HCT116 (cell line): ENCODE measurements around the gene SNCAIP. TPM values are rescaled to one million over a fixed set of nuclear protein-coding genes. Genes with fewer than 3 reads are reported as not detected.
A peak's percentile ranks its signal among the peaks of the same experiment; 100 is the strongest.

ENCODE experiments used
- ATAC-seq: fragments of 200-7000 bp; cut with Tn5 transposase; 2 replicates; pipeline ENCODE4 v1.9.1; 2020; ENCODE audit warnings: mild to moderate bottlenecking, moderate library complexity
- BruUV-seq: library from RNA; stranded (reverse); fragments of 400-500 nt; replicated peaks from 2 replicates; lab custom pipeline; 2021; lab: Mats Ljungman, UMichigan
- CTCF ChIA-PET: fragments of 300-600 bp; sonication (Branson Sonifier 250); formaldehyde crosslinking; loops from one replicate; lab custom pipeline; 2021; ENCODE audit warnings: antibody characterized with exemption; lab: Charles Lee
- POLR2A ChIA-PET: fragments of 300-600, 350-600 bp; sonication (Branson Sonifier 250); formaldehyde crosslinking; loops from one replicate; lab custom pipeline; 2021; ENCODE audit warnings: antibody characterized with exemption; lab: Charles Lee
- RAD21 ChIA-PET, 2 experiments: fragments of 300-600 bp; sonication (Branson Sonifier 250); formaldehyde crosslinking; loops; one replicate each; lab custom pipeline; 2023; ENCODE audit warnings: low total read pairs in 2 of 2; ENCODE audit not compliant: uncharacterized antibody in 2 of 2, unreplicated experiment in 2 of 2, low non-redundant PET in 1 of 2; lab: Charles Lee
- DNase-seq: peaks from one replicate; pipeline ENCODE4 v3.0.0-alpha.2; 2010; ENCODE audit warnings: low read depth, low spot score
- H2AFZ ChIP-seq: fragments of 200-600 bp; shearing (Covaris generic), sonication (generic); 2 replicates; pipeline ENCODE4 v1.6.1; 2017; ENCODE audit warnings: low read depth, mixed run types, mixed read lengths, antibody characterized with exemption, low read length; ENCODE audit not compliant: poor library complexity, severe bottlenecking
- H3K27ac ChIP-seq: 2 replicates; pipeline ENCODE4 v1.5.1; 2012; ENCODE audit warnings: low read depth, low read length
- H3K27me3 ChIP-seq: fragments of 200-600 bp; sonication (generic); 2 replicates; pipeline ENCODE4 v1.6.1; 2016; ENCODE audit warnings: mixed run types, low read length, mixed read lengths; ENCODE audit not compliant: insufficient read depth
- H3K36me3 ChIP-seq, 2 experiments: fragments of 200-500 bp in 1 of 2; fragments of 200-600 bp in 1 of 2; sonication (Bioruptor generic) in 1 of 2; sonication (generic) in 1 of 2; 2 replicates each; pipeline versions ENCODE4 v1.5.1 to v1.6.1; 2014 to 2016; ENCODE audit warnings: low read length in 2 of 2, inconsistent platforms in 1 of 2, mixed read lengths in 1 of 2, mixed run types in 1 of 2; ENCODE audit not compliant: insufficient read depth in 2 of 2, control insufficient read depth in 1 of 2
- H3K4me1 ChIP-seq, 2 experiments: fragments of 200-600 bp in 1 of 2; sonication (generic) in 1 of 2; 2 replicates each; pipeline versions ENCODE4 v1.5.1 to v1.6.1; 2012 to 2017; ENCODE audit warnings: low read length in 2 of 2, inconsistent platforms in 1 of 2, mild to moderate bottlenecking in 1 of 2, mixed read lengths in 1 of 2, mixed run types in 1 of 2, moderate library complexity in 1 of 2; ENCODE audit not compliant: insufficient read depth in 2 of 2, control insufficient read depth in 1 of 2
- H3K4me2 ChIP-seq: fragments of 200-600 bp; sonication (generic); 2 replicates; pipeline ENCODE4 v1.6.1; 2017; ENCODE audit warnings: mixed run types, low read length, mixed read lengths
- H3K4me3 ChIP-seq, 2 experiments: fragments of 200-600 bp in 1 of 2; sonication (generic) in 1 of 2; replicated peaks in 1 of 2; 2 replicates each; pipeline ENCODE4 v1.5.1; 2011 to 2016; ENCODE audit warnings: low read length in 2 of 2, control low read depth in 1 of 2, low read depth in 1 of 2, mild to moderate bottlenecking in 1 of 2, mixed read lengths in 1 of 2, mixed run types in 1 of 2
- H3K79me2 ChIP-seq: fragments of 200-600 bp; sonication (generic); 2 replicates; pipeline ENCODE4 v1.6.1; 2017; ENCODE audit warnings: mild to moderate bottlenecking, mixed run types, low read length, moderate library complexity, mixed read lengths; ENCODE audit not compliant: insufficient read depth
- H3K9ac ChIP-seq: fragments of 200-600 bp; sonication (generic); 2 replicates; pipeline ENCODE4 v1.6.1; 2016; ENCODE audit warnings: low read length, mixed read lengths
- H3K9me2 ChIP-seq: fragments of 200-600 bp; sonication (generic), shearing (Covaris generic); 2 replicates; pipeline ENCODE4 v1.6.1; 2017; ENCODE audit warnings: mixed run types, mild to moderate bottlenecking, moderate library complexity; ENCODE audit not compliant: insufficient read depth
- H3K9me3 ChIP-seq, 2 experiments: fragments of 200-500 bp in 1 of 2; fragments of 200-600 bp in 1 of 2; sonication (Bioruptor generic) in 1 of 2; sonication (generic) in 1 of 2; 2 replicates each; pipeline ENCODE4 v1.6.1; 2014 to 2017; ENCODE audit warnings: low read length in 2 of 2, mixed read lengths in 2 of 2, inconsistent platforms in 1 of 2, low read depth in 1 of 2, mild to moderate bottlenecking in 1 of 2, mixed run types in 1 of 2, moderate library complexity in 1 of 2; ENCODE audit not compliant: control insufficient read depth in 1 of 2, insufficient read depth in 1 of 2
- H4K20me1 ChIP-seq: fragments of 200-600 bp; sonication (generic), shearing (Covaris generic); 2 replicates; pipeline ENCODE4 v1.6.1; 2017; ENCODE audit warnings: mixed run types, mild to moderate bottlenecking, moderate library complexity; ENCODE audit not compliant: insufficient read depth
- CBX3 ChIP-seq: IDR thresholded peaks from 2 replicates; pipeline ENCODE4 v1.6.1; 2012; ENCODE audit warnings: low read depth
- EGR1 ChIP-seq: IDR thresholded peaks from 2 replicates; pipeline ENCODE4 v1.6.1; 2012; ENCODE audit warnings: low read depth
- ELF1 ChIP-seq: IDR thresholded peaks from 2 replicates; pipeline ENCODE4 v1.6.1; 2012; ENCODE audit warnings: low read depth, borderline replicate concordance
- EZH2phosphoT487 ChIP-seq: fragments of 200-600 bp; IDR thresholded peaks from 2 replicates; pipeline ENCODE4 v1.6.1; 2018; ENCODE audit warnings: antibody characterized with exemption, borderline replicate concordance
- JUND ChIP-seq: IDR thresholded peaks from 2 replicates; pipeline ENCODE4 v1.6.1; 2012
- RAD21 ChIP-seq: IDR thresholded peaks from 2 replicates; pipeline ENCODE4 v1.6.1; 2012; ENCODE audit warnings: low read depth, mild to moderate bottlenecking
- SRF ChIP-seq: IDR thresholded peaks from 2 replicates; pipeline ENCODE4 v1.6.1; 2012; ENCODE audit warnings: low read depth
- YY1 ChIP-seq: IDR thresholded peaks from 2 replicates; pipeline ENCODE4 v1.6.1; 2011; ENCODE audit warnings: low read length, low read depth, moderate library complexity, mild to moderate bottlenecking; ENCODE audit not compliant: insufficient replicate concordance; ENCODE audit errors: extremely low read depth
- ZFX ChIP-seq: fragments of 450-650 bp; IDR thresholded peaks from 2 replicates; pipeline ENCODE4 v1.6.1; 2017
- intact Hi-C: fragments of 100-400 bp; cut with micrococcal nuclease; formaldehyde crosslinking; loops from 2 replicates; pipeline ENCODE4 v1.10.0; 2022
- total RNA-seq: library from RNA; stranded (reverse); gene quantifications from one replicate; pipeline ENCODE4 v1.2.1, GENCODE V29; 2021; ENCODE audit not compliant: unreplicated experiment
- TF ChIP-seq, protein P1 (sequence below), 3 experiments: fragments of 200-600 bp in 1 of 3; sonication (generic) in 1 of 3; IDR thresholded peaks in 2 of 3; conservative IDR thresholded peaks in 1 of 3; 2 replicates each; pipeline ENCODE4 v1.5.1; 2012 to 2017; ENCODE audit warnings: low read depth in 2 of 3, low read length in 2 of 3, antibody characterized with exemption in 1 of 3, borderline replicate concordance in 1 of 3, control low read depth in 1 of 3, mild to moderate bottlenecking in 1 of 3, mixed read lengths in 1 of 3, mixed run types in 1 of 3, moderate library complexity in 1 of 3; ENCODE audit not compliant: insufficient read depth in 1 of 3

SNCAIP gene
- total RNA-seq, 1 experiment from 2014 or later = not detected

DNA sequence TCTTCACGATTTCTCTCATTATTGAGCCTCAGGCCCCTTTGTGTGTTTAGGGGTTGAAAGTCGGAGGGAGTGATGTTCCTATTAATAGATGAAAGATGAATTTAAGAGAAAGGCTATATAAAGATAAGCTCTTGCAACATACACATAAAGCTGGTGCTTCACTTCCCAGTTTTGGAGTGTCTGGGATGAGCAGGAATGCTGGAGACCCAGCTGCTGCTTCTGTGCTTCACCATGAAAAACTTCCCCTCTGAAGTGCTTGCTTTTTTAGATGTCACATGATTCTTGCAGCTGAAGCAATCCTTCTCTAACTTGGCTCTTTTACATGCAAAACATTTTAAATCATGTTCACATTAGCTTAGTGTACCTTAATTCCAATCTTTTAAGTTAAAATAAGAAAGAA is 19.7 kb upstream of the SNCAIP start:
- Histone ChIP-seq H3K27me3 (no peaks in the 10 kb centered on the region), H3K9ac (no peak overlapping the region), H3K9me2 (no peaks in the 10 kb centered on the region), H3K79me2 (no peaks in the 10 kb centered on the region), H2AFZ (no peak overlapping the region), H4K20me1 (no peaks in the 10 kb centered on the region), H3K4me2 (no peak overlapping the region), H3K4me1 (no peaks in the 10 kb centered on the region), H3K36me3 (no peaks in the 10 kb centered on the region), H3K9me3 (no peaks in the 10 kb centered on the region), H3K27ac (no peak overlapping the region), H3K4me3 (no peak overlapping the region)
- intact Hi-C loops = no loop called here
- no peak for TF ChIP-seq YY1
- TF ChIP-seq CBX3 = no peak
- TF ChIP-seq EGR1 = no peak
- no peak for TF ChIP-seq JUND
- no peak for TF ChIP-seq EZH2phosphoT487
- TF ChIP-seq ZFX = no peak
- no peak for TF ChIP-seq SRF
- CTCF ChIA-PET = no interaction called here
- RAD21 ChIA-PET = no interaction called here
- POLR2A ChIA-PET = no interaction called here
- BruUV-seq = no TSS peak
- ATAC-seq (no peak), DNase-seq (no peak)

DNA sequence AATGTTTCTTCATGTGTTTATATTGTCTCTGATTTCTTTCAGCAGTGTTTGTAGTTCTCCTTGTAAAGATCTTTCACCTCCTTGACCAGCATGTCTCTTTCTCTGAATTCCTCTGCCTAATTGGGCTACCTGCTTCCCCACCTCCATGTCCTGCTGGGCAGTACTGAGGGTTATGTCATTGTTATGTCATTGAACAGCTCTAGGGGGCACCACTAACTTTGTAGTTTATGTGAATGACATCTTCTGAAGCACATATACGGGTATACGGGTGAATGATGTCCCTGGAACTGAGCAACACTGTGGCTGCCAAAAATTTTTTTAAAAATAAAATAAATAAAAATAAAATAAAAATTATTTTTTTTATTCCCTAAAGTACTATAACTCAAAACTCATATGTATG is 16.9 kb upstream of the SNCAIP start:
- DNase-seq = peak; percentile 18
- Histone ChIP-seq H3K9ac (no peak overlapping the region), H3K9me3 (no peaks in the 10 kb centered on the region), H3K4me1 (no peaks in the 10 kb centered on the region), H3K36me3 (no peaks in the 10 kb centered on the region), H3K9me2 (no peaks in the 10 kb centered on the region), H3K27ac (no peak overlapping the region), H3K4me3 (no peak overlapping the region), H3K79me2 (no peaks in the 10 kb centered on the region), H3K4me2 (no peak overlapping the region), H2AFZ (no peak overlapping the region), H3K27me3 (no peaks in the 10 kb centered on the region), H4K20me1 (no peaks in the 10 kb centered on the region)
- ChIA-PET RAD21 (no interaction called here), POLR2A (no interaction called here), CTCF (no interaction called here)
- TF ChIP-seq RAD21 = peak; percentile 32; the same call in 1 of the 2 replicates
- TF ChIP-seq, protein P1, sequence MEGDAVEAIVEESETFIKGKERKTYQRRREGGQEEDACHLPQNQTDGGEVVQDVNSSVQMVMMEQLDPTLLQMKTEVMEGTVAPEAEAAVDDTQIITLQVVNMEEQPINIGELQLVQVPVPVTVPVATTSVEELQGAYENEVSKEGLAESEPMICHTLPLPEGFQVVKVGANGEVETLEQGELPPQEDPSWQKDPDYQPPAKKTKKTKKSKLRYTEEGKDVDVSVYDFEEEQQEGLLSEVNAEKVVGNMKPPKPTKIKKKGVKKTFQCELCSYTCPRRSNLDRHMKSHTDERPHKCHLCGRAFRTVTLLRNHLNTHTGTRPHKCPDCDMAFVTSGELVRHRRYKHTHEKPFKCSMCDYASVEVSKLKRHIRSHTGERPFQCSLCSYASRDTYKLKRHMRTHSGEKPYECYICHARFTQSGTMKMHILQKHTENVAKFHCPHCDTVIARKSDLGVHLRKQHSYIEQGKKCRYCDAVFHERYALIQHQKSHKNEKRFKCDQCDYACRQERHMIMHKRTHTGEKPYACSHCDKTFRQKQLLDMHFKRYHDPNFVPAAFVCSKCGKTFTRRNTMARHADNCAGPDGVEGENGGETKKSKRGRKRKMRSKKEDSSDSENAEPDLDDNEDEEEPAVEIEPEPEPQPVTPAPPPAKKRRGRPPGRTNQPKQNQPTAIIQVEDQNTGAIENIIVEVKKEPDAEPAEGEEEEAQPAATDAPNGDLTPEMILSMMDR (IDR thresholded peaks at IDR 0.05 in 2 of 3, conservative IDR thresholded peaks at IDR 0.05 in 1 of 3; ENCODE audit: borderline replicate concordance in 1 of 3, insufficient read depth in 1 of 3, low read depth in 2 of 3, low read length in 2 of 3) = peak in 2 of 3 experiments; percentile 33 to 40; a peak in 3 of 6 replicates
- TF ChIP-seq ELF1 = no peak
- TF ChIP-seq YY1 = no peak
- ATAC-seq = peak; percentile 93
- no TSS peak for BruUV-seq
- intact Hi-C loops = no loop called here
